MCF 10A (cell line): Measurements from ENCODE around the gene ELMO1. TPM values are rescaled to one million over a fixed set of nuclear protein-coding genes. Genes with fewer than 3 reads are reported as not detected.

ENCODE experiments used
- BruUV-seq: library from RNA; stranded (reverse); fragments of 400-500 nt; replicated peaks from 2 replicates; lab custom pipeline; 2021; lab: Mats Ljungman, UMichigan
- CTCF ChIA-PET: fragments of 300-600 bp; sonication (Branson Sonifier 250); formaldehyde crosslinking; extraction: SDS; loops from one replicate; lab custom pipeline; 2021; ENCODE audit warnings: antibody characterized with exemption, inconsistent platforms; lab: Yijun Ruan, JAX
- POLR2A ChIA-PET: fragments of 300-600, 350-650 bp; sonication (Branson Sonifier 250); formaldehyde crosslinking; extraction: SDS; loops from one replicate; lab custom pipeline; 2020; ENCODE audit warnings: antibody characterized with exemption, inconsistent platforms; lab: Yijun Ruan, JAX
- DNase-seq: peaks from one replicate; pipeline ENCODE4 v3.0.0-alpha.2; 2018; ENCODE audit not compliant: unreplicated experiment
- H3K27ac Mint-ChIP-seq: one replicate; pipeline ENCODE4 v1.8.0; 2022; ENCODE audit warnings: mild to moderate bottlenecking, low read depth, mixed read lengths; ENCODE audit not compliant: unreplicated experiment
- H3K27me3 Mint-ChIP-seq: one replicate; pipeline ENCODE4 v1.8.0; 2022; ENCODE audit warnings: mixed read lengths; ENCODE audit not compliant: insufficient read depth, unreplicated experiment
- H3K36me3 Mint-ChIP-seq: one replicate; pipeline ENCODE4 v1.8.0; 2022; ENCODE audit warnings: mild to moderate bottlenecking, moderate library complexity, mixed read lengths; ENCODE audit not compliant: insufficient read depth, unreplicated experiment
- H3K4me1 Mint-ChIP-seq: one replicate; pipeline ENCODE4 v1.8.0; 2022; ENCODE audit warnings: mixed read lengths; ENCODE audit not compliant: insufficient read depth, unreplicated experiment
- H3K4me3 Mint-ChIP-seq: one replicate; pipeline ENCODE4 v1.8.0; 2022; ENCODE audit warnings: mild to moderate bottlenecking, moderate library complexity, mixed read lengths; ENCODE audit not compliant: unreplicated experiment
- H3K9me3 Mint-ChIP-seq: one replicate; pipeline ENCODE4 v1.8.0; 2022; ENCODE audit warnings: mixed read lengths; ENCODE audit not compliant: unreplicated experiment
- intact Hi-C: fragments of 100-400 bp; cut with micrococcal nuclease; formaldehyde crosslinking; loops from 2 replicates; pipeline ENCODE4 v1.14.1; 2022
- total RNA-seq: library from RNA; stranded (reverse); gene quantifications from 2 replicates; pipeline ENCODE4 v1.2.3, GENCODE V29; 2022
- TF ChIP-seq, protein P1 (sequence below): fragments of 200-600 bp; IDR thresholded peaks from one replicate; pipeline ENCODE4 v1.8.0; 2022; ENCODE audit warnings: antibody characterized with exemption, mild to moderate bottlenecking; ENCODE audit not compliant: unreplicated experiment

The ELMO1 gene
- total RNA-seq, 1 experiment from 2014 or later: 0.30 TPM

DNA sequence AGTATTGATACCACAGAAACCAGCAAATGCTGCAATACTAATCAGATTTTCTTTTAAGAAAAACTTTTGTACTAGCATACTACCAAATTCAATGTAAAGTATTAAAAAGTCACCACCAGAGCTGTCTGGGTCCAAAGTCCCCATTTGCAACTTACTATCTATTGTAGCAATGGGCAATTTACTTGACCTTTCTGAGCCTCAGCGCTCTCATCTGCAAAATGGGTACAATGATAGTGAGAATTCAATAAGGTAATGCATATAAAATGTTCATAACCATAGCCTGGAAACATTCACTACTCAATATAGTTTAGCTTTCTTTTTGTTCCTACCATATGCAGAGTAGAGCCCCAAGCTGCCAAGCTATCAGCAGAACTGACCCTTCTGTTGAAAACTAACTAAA, 337.2 kb downstream of the ELMO1 start:
- H3K27me3 Mint-ChIP-seq: no peaks in the 10 kb centered on the region
- BruUV-seq: no TSS peak
- H3K4me3 Mint-ChIP-seq: no peak overlapping the region
- ChIA-PET POLR2A (no interaction called here), CTCF (interaction anchor here (0.6 kb wide), 1 partner anchor 110 kb away, joined by 3 read pairs; no protein-coding TSS in a partner anchor)
- intact Hi-C loops: no loop called here
- H3K27ac Mint-ChIP-seq: no peak overlapping the region
- TF ChIP-seq, protein P1, sequence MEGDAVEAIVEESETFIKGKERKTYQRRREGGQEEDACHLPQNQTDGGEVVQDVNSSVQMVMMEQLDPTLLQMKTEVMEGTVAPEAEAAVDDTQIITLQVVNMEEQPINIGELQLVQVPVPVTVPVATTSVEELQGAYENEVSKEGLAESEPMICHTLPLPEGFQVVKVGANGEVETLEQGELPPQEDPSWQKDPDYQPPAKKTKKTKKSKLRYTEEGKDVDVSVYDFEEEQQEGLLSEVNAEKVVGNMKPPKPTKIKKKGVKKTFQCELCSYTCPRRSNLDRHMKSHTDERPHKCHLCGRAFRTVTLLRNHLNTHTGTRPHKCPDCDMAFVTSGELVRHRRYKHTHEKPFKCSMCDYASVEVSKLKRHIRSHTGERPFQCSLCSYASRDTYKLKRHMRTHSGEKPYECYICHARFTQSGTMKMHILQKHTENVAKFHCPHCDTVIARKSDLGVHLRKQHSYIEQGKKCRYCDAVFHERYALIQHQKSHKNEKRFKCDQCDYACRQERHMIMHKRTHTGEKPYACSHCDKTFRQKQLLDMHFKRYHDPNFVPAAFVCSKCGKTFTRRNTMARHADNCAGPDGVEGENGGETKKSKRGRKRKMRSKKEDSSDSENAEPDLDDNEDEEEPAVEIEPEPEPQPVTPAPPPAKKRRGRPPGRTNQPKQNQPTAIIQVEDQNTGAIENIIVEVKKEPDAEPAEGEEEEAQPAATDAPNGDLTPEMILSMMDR: no peak
- H3K4me1 Mint-ChIP-seq: no peaks in the 10 kb centered on the region
- no peaks in the 10 kb centered on the region for H3K9me3 Mint-ChIP-seq
- no peaks in the 10 kb centered on the region for H3K36me3 Mint-ChIP-seq
- DNase-seq: no peak

DNA sequence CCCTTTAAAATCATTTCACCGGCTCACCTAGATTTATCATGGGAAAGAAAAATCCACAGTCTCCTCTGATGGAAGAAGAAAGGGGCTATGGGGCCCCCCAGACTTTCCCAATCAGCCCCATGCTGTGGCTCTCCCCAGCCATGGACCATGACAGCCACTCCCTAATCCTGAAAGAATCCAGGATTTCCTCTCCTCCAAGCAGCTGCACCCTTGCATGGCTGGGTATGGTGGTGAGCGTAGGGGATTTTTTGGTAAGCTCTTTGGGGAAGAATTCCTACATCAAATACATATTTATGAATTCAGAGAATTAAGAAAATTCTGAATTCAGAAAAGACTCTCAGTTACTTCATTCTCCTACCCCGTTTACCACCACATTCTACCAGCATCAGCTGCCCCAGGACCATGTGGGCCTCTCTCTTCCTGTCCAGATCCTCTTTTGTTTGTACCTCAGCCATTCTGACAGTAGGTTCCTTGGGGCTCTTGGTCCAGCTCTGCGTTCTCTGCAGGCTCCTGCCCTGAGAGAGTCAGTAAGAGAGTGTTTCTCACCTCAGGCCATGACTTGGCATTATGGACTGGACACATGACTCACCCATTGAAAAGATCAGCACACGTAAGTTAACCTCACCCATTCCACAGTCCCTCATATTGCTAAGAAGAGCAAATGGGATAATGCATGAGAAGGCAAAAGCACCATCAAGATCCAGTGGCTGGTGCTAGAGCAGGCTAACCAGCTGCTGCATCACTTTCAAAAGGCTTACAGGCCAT, 337.8 kb downstream of the ELMO1 start:
- Mint-ChIP-seq H3K36me3 (no peaks in the 10 kb centered on the region), H3K9me3 (no peaks in the 10 kb centered on the region), H3K27me3 (no peaks in the 10 kb centered on the region), H3K4me3 (no peak overlapping the region), H3K27ac (no peak overlapping the region), H3K4me1 (no peaks in the 10 kb centered on the region)
- CTCF ChIA-PET: interaction anchor here (0.7 kb wide), 1 partner anchor 296 kb away, joined by 3 read pairs; no protein-coding TSS in a partner anchor
- TF ChIP-seq, protein P1: no peak
- no peak for DNase-seq
- intact Hi-C loops: no loop called here
- POLR2A ChIA-PET: no interaction called here
- no TSS peak for BruUV-seq

DNA sequence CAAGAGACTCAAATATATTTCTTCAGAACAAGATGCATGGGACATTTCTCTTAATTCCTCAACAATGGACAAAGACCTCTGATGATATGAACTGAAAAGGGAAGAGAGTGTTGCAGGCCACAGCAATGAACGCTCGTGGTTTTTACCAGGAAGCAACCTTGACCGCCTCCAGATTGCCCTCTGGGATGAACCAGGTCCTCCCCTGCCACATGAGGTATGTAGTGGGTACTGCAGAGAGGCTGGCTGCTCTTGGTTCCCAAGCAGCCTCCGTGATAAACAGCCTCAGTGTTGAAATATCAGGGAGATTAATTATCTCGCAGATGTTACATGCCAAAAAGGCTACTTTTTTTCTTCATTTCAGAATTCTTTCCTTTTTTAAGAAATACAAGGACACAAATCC, 338.8 kb downstream of the ELMO1 start:
- DNase-seq: no peak
- Mint-ChIP-seq H3K27ac (no peak overlapping the region), H3K36me3 (no peaks in the 10 kb centered on the region), H3K9me3 (no peaks in the 10 kb centered on the region), H3K27me3 (no peaks in the 10 kb centered on the region), H3K4me3 (no peak overlapping the region), H3K4me1 (no peaks in the 10 kb centered on the region)
- intact Hi-C loops: no loop called here
- TF ChIP-seq, protein P1: no peak
- ChIA-PET CTCF (no interaction called here), POLR2A (interaction anchor here (0.5 kb wide), 1 partner anchor 44 kb away, joined by 3 read pairs; no protein-coding TSS in a partner anchor)
- BruUV-seq: no TSS peak

DNA sequence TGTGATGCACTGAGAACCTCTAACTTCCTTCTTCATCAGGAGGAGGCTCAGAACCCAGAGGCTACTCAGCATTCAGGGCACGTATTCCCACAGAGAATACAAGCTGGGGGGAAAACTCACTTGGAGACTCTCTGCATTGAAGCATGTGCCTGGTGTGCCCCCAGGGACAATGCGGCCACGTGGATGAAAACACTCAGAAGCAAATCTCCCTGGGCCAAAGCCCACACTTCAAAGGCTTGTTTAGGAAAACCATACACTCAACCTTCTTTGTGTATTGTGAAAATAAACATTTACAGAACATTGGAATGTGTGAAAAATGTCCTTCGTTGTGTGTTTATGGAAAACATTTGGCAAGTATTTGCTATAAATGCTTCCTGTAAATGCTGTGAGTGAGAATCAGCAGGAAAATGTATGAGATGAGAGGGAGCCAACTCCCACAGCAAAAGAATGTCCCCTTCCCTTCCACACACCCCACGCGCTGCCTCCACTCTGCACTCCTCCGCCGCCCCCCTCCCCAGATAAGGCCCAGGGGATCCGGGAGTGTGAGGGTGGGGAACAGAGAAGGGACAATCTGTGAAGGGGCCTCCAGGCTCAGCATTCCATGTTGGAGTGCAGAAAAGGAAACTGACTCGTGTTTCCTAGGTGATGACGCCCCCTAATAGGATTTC, 339.5 kb downstream of the ELMO1 start:
- BruUV-seq: no TSS peak
- ChIA-PET CTCF (interaction anchor here (0.5 kb wide), 1 partner anchor 69 kb away, joined by 3 read pairs; no protein-coding TSS in a partner anchor), POLR2A (no interaction called here)
- intact Hi-C loops: no loop called here
- H3K4me3 Mint-ChIP-seq: no peak overlapping the region
- no peaks in the 10 kb centered on the region for H3K36me3 Mint-ChIP-seq
- TF ChIP-seq, protein P1: no peak
- no peaks in the 10 kb centered on the region for H3K9me3 Mint-ChIP-seq
- no peaks in the 10 kb centered on the region for H3K4me1 Mint-ChIP-seq
- DNase-seq: no peak
- H3K27me3 Mint-ChIP-seq: no peaks in the 10 kb centered on the region
- H3K27ac Mint-ChIP-seq: no peak overlapping the region
